Activated gamma-delta T cell treated with Interleukin-2 at 50 U/mL for 16 hours (primary cell): Measurements from ENCODE around the gene TRERF1.
"Not testable (repeated sequence)": the region's sequence is repeated elsewhere in the genome, so short reads cannot be mapped to it uniquely, and the experiment has no call there.

Experiments
- DNase-seq: peaks from one replicate; pipeline ENCODE4 v3.0.0-alpha.2; 2020

The TRERF1 gene

DNA sequence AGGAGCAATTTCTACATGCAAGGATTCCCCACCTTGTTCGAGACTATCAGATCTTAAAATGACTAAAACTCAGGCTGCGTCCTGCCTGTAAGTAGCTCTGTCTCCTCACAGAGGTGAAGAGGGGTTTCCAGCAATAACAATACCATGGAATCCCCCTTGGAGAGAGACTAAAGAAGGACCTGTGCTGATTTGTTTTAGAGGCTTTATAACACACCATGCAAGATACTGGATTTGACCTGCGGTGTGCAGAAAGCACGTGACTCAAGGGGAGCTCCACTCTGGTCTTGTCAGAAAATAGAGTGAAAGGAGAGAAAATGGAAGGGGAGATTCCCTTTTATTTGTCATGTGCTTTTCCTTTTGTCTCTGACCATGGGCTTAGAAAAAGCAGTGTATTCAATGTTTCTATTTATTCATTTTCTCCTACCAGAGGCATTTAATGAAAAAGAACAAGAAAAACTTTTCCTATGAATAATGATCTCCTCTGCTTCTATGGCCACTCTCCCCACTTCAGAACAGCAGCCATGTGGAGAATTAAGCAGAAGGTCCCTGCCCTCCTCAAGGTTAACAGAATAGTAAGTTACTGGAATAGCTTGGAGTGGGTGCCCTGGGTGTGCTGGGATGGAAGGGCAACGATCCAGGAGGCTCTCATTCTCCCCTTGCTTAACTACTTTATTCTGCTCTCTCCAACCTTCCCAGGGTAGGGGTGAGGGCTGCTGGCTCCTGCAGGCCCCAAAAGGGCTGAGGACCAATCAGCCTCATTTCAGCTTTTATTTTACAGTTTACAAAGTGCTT is 214.8 kb downstream of the TRERF1 start:
- DNase-seq: no peak

DNA sequence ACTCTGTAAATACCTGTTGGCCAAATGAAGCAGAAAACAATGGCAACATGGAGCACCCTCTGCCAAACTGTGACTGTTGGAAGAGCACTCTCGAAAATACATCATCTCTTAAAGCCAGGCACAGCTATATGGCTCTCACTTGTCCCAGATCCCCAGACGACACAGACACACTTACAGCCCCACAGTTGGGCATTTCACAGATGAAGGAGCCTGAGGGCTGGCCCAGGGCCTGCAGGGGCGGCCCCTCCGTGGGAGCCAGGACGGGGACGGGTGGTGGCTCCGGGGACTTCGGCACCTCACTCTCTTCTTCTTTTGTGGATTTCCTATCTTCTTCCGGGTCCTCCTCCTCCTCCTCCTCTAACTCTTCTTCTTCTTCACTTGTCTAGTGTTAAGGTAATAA is 215.7 kb downstream of the TRERF1 start:
- no peak for DNase-seq

DNA sequence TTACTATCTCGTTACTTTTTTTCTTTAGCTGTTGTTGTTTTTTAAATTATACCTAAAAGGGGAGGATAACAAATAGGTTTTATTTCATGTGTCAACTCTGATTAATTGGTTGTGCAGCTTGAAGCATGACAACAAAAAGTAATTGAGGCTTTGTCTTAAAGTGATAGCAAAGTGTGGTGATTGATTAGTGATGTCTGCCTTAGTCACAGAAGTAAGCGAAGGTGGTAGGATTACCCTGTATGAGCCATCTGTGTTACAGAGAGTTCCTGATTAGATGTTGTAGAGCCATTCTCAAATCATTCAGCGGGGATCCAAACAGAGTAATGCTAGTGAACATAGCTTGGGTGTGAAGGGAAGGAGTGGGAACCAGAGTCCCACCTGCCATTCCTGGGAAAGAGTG is 219.7 kb downstream of the TRERF1 start:
- no peak for DNase-seq

DNA sequence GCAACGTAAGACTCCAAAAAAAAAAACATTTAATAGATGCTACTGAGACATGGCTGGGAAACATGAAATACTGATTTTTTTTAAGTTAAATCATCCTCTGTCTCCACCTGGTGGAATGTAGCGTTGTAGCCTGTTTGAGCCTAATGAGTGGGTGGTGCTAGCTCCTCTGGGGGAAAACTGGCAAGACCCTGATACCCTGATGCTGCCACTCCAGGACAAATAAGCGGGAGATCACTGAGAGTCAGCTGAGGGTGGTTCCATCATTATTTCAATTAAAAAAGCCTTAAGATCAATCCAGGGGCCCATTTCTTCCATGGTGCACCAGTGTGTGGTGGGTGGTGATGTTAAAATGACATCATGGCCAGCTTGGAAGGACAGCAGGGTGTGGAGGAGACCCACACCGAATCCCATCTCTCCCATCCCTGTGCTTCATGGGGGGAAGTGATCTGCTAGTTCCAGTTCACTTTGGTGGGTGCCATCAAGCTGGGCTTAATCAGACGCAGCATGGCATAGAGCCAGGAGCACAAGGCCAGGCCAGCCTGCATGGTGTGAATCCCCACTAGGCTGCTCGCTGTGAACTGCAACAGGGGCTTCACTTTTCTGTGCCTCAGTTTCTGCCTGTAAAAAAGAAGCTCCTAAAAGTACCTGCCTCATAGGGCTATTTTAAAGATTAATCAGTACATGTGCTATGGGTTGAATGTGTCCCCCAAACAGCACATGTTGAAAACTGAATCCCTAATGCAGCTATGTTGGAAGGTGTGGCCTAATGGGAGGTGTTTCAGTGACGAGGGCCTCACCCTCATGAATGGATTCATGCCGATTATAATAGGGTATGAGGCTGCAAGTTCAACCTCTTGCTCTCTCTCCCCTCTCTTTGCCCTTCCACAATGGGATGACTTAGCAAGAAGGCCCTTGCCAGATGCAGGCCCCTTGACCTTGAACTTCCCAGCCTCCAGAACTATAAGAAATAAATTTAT is 221.1 kb downstream of the TRERF1 start:
- DNase-seq: no peak

DNA sequence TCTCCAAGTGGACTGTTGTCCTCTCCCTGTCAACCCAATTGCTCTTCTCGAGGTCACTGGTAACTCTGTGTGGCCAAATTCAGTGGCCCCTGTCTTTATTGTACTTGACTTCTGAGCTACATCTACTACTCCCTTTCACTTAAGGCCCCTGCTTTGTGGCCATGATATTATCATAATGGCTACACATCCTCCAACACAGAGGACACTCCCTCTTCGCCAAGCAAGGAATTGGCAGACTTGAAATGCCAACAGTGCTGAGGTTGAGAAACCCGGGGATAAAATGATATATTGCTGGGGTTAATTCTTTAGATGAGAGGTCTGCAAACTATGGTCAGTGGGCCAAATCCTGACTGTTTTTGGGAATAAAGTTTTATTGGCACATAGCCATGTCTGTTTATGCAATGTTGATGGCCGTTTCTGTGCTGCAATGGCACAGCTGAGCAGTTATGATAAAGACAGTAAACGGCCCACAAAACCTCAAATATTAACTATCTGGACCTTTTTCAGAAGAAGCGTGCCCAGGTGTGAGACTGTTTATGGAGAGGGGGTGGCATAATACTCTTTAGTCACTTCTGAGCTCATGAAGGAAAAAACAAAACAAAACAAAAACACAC is 222.1 kb downstream of the TRERF1 start:
- DNase-seq: no peak

DNA sequence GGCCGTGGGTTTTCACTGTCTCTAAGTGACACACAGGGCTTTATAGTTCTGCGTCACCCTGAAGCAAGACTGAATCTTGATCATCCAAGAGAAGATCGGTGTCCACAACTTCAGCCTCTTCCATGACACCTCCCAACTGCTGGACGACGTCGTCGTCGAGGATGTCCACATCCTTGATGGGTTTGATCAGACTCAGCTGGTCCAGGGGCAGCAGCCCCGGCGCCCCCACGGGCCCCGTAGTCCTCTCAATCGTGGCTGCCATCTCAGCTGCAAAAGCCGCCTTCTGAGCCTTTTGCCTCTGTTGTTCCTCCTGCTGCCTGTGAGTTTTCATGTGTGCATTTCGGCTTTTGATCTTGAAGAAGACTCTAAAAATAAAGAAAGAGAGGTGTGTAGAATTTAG is 223.4 kb downstream of the TRERF1 start:
- no peak for DNase-seq

DNA sequence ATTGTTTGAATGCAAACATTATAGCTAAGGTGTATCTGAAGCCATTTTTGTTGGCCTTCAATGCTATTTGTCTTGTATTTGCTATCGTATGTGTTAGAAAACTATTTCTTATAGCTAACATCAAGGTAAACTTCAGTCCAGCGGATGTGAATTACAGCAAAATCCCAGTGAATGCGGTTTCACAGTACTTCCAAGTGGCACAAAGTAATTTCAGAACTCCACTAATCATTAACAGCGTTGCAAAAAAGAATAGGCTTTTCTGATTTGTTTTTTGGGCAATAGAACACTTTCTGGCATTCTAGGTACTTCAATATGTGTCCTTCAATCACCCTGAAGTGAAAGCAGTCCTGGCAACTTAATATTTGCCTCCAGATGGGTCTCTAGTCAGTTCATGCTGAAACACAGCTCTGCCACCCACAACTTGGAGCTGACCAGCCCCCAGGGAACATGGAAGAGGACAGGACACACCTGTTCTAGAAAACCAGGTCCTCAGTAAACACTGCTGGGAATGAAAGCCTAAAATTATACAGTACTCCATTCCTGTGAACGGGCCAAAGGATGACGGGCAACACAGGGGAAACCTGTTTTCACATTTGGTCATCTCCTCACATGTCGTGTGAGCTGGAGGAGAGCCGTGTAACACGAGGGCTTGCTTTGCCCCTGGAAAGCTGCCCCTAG is 224.4 kb downstream of the TRERF1 start:
- DNase-seq: no peak

DNA sequence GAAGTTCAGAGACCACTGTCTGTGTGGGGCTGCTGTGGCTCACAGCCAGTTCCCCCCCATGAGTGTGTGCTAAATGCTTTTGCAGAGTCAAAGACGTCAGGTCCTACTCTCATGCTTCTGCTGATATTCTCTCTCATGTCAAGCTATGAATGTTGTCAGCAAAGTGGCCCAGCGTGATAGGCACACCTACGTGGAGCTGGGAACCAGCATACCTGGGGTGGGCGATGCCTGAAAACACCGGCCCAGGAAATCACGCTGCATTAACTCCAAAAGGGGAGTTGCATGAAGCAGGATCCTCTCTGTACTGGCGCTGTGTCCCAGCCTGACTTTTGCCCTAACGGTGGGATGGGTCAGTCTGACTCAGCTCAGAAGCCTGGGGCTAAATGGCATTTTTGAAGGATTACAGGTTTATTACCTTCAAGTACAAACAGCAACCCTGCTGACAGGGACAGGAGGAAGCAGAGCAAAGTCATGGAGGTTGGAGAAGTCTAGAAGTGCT is 225.0 kb downstream of the TRERF1 start:
- no peak for DNase-seq

DNA sequence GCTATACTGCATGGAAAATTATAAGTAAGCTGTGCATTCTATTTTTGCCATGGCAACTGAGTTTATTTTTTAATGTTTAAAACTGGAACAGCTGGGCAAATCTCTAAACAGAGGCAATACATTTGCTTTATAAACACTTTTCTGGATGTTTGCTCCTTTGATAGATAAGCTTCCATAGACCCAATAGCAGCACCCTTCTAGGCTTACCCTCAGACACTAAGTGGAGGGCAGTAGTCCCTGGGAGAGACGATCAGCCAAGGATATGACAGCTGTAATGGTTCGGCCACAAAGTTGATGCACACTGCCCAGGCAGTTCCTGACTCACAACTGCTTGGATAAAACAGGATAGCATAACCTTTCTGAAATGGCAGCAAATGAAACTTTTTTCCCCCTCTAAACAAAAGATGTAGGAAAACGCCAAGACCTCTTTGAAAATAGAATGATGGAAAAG is 225.5 kb downstream of the TRERF1 start:
- no peak for DNase-seq

DNA sequence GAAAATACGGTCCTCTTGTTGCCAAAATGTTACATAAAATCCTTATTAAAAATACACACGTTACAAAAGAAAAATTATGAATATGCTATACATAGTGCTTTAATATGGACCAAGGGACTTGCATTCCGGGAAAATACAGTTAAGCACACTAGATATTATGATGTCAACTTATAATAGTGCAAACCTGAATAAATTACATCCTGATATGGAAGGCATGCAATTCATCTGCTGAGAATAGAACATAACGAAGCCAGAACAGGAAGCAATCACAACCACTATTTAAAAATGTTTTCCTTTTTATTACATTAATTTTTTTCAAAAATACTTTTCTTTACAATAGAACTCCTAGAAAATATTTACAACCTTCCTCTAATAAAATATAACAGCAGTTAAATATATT is 226.3 kb downstream of the TRERF1 start:
- no peak for DNase-seq

DNA sequence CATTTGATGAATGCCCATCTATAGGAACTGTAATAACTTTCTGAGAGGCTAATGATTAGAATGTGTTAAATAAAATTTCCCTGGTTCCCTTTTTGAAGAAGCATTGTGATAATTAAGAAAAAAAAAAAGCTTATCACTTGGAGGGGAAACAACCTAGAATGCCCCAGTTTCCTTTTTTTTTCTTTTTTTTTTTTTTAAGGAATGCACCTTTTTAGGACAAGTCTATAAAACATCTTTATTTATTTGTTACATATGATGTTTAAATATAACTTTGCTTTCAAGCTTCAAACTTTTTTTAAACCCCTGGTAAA is 226.7 kb downstream of the TRERF1 start:
- DNase-seq: no peak

DNA sequence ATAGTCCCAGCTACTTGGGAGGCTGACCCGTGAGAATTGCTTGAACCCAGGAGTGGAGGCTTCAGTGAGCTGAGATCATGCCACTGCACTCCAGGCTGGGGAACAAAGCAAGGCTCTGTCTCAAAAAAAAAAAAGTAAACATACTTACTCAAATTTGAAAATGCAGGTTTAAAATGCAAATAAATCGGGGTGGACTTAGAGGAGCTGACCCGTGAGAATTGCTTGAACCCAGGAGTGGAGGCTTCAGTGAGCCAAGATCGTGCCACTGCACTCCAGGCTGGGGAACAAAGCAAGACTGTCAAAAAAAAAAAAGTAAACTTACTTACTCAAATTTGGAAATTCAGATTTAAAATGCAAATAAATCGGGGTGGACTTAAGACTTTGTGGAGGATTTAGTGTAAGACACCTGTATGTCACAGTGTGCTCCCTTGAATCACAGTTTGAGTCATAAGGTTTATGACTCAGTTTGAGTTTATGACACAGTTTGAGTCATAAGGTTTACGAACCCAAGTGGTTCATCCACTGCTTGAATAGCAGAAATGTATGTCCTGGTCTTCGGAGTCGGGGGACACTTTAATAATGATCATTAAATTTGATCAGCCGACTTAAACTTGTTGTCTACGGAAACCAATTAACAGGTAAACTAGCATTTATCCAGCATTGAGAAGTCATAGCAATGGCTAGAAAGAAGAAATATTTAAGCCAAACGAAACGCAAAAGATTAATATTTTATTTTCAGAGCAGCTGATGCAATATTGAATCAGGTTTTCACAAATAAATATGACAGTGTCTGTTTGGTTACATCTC is 227.3 kb downstream of the TRERF1 start:
- no peak for DNase-seq

DNA sequence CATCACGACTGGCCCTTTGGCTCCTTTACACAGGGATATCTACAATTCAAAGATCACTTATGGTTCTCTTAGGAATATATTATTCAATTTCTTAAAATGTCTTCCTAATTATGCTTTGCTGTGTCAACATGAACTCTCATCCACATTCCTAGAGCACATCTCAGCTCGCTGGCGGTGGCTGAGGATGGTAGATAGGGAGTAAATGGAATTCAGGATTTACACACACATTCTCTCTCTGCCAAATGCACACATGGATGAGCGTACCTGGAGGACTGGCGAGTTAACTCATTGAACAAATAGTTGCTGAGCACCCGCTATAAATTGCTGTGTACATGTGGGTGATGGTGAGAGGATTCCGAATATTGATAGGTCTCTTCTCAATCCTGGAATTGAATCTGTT is 229.3 kb downstream of the TRERF1 start:
- DNase-seq: no peak

DNA sequence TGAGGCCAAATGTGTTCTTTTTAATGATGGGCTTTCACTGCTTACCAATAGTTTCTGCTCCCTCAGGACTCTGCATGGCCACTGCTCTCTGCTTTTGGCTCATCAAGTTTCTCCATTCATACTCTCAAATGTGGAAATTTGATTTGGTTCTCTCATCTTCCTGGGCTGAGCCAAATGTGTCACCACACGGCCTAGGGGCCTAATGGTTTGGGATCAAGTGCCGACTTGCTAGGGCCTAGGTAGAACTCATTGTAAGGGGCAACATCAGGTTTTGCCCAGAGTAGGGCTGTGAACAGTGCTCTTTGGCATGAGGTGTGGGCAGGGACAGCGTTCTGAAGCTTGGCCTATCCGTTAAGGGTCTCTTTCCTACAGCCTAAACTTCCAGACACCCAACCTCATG is 230.2 kb downstream of the TRERF1 start:
- no peak for DNase-seq

DNA sequence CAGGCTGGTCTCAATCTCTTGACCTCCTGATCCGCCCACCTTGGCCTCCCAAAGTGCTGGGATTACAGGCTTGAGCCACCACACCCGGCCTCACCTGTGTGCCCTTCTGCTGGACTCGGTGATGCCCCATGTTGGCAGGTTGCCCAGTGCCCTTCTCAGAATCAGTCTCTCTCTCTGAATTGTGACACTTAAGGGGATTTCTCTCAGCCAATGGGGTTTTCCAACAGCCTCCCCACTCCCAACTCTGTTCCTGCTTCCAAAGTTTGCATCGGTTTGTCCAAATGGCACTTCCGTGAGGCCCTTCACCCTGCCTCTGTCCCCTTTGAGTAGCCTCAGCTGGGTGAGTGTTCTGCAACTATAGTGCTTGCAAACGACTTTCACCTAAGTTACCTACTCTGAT is 230.9 kb downstream of the TRERF1 start:
- DNase-seq: no peak

DNA sequence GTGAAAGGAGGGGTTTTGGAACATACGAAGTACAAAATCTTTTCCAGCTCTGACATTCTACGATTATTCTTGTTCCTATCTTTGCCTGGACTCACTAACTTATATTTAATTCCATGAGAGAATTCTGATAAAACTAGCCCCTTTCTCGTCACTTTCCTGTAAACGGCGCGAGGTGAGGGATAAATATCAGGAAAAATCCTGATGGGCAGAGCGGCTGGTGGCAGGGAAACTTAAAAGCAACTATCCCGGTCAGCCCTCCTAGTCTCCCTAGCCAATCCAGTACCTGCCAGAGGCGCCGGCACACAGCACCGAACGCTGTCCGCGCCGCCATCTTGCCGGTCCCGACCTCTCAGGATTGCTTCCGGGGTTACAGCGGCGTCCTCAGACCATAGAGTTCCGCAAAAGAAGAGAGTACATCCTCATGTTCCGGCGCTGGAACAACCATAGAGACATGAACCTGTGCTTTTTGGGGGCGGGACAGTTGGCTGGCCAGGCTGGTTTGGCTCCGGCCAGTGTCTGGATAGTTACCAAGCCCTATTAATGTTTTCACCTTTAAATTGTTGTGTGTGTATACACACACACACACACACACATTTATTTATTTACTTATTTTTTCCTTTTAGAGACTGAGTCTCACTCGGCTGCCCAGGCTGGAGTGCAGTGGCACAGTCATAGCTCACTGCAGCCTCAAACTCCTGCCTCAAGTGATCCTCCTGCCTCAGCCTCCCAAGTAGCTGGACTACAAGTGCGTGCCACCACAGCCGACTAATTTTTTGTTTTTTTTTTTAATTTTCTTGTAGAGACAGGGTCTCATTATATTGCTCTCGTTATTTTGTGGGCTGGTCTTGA is 234.0 kb downstream of the TRERF1 start, which contains the start of gene MRPS10:
TSS of gene MRPS10 (minus strand) at position 343 of the 849 bp plus-strand sequence. CDS start at position 331, 12 bp downstream.
- peak; percentile 89 for DNase-seq

DNA sequence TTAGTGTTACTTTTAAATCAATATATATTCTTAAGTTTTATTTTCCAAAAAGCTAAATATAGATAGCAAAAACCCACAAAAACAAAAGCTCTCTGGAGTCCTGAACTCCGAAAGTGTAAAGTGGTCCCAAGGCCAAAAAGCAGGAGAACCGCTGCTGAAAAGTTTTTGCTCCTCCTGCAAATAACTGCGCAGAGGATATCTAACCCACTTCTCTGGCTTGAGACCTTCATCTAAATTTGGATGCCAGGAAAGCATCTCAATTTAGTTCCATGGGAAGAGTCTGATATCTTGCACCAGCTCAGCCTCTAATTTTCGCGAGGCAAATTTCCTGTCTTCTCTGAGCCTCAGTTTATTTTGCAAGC is 234.6 kb downstream of the TRERF1 start:
- DNase-seq: no peak

DNA sequence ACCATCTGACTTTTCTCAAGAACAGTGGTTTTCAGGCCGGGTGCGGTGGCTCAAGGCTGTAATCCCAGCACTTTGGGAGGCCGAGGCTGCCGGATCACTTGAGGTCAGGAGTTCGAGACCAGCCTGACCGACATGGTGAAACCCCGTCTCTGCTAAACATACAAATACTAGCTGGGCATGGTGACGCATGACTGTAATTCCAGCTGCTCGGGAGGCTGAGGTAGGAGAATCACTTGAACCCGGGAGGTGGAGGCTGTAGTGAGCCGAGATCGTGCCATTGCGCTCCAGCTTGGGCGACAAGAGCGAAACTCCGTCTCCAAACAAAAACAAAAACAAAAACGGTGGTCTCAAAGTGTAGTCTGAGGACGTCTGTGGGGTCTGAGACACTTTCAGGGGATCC is 235.2 kb downstream of the TRERF1 start:
- DNase-seq: not testable (repeated sequence)

DNA sequence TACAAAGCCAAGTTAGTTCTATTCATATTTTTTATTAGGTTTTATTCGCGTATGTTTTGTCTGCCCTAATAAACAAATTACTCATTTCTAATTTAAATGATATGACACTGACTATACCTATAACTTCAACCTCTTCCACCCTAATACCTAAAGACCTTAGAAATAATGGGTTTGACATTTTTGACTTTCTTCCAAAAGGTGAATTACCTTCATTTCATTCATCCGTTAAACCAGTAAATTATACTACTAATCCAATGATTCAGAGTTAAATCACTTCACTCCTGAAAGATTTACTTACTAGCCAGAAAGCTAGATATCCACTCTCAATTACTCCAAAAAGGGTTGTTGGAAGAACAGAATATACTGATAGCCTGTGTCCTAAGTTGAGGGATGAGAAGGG is 239.3 kb downstream of the TRERF1 start:
- DNase-seq: no peak

DNA sequence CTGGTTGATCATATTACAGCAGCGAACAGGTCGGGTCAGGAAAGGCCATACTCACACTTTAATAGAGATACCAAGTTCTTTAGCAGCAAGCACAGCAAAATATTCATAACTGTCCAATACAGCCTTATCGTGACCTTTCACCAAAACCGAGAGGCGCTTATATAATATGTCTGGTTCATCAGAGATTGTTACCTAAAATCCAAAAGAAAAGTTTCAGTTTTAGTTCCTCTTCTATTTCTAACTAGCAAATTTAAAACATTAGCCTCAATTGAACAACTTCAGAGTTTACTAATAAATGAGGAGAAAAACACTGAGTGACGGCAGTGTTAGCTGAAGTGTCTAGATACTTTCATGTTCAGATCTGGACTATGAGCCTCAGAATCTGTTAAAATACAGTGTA is 240.0 kb downstream of the TRERF1 start:
- DNase-seq: no peak

DNA sequence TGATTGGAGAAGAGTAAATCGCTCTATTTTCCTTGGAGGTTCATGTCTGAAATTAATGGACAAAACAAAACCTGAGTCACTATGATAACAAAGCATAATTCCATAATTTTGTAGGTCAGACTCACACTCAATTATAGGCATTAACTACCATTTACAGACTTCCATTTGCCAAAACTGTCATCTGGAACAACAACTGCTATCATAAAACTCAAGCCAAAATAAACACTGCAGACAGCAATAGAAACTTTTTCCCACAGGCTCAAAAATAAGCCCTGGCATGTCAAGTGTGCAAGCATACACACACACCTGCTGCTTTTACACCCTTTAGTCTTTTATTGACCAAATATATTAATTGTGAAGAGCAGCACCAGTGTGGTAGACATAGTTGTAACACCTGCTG is 241.2 kb downstream of the TRERF1 start:
- no peak for DNase-seq
